ENCODE data around the gene GABRB1.

The GABRB1 gene

DNA sequence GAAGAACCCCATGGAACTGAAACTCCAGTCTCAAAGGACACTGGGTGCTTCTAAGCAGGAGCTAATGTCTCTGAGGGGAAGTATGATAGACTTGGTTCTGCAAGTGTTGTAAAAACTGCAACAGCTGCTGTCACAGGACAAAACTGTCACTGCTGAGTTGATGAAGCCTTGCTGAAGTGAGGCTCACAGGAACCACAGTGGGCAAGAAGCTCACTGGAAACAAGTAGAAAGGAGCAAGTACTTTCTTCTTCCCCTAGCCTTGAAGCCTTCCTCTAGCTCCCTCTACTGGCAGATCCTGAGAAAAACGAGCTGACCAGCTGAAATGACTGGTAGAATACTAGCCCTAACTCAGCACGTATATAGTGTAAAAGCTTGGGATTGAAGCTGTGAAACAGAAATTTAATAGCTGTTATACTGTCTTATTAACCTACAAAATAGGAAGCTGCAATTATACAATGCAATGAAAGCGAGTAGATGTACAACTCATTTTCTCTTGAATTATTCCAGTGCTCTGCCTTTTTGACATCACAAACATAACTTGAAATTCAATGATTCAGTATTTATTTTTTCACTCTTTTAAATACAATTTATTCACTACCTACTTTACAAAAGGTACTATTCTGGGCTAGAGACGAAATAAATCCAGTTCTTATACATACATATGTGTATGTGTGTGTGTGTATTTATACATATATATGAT is 91.4 kb downstream of the GABRB1 start:
- DNase-seq = no peak

DNA sequence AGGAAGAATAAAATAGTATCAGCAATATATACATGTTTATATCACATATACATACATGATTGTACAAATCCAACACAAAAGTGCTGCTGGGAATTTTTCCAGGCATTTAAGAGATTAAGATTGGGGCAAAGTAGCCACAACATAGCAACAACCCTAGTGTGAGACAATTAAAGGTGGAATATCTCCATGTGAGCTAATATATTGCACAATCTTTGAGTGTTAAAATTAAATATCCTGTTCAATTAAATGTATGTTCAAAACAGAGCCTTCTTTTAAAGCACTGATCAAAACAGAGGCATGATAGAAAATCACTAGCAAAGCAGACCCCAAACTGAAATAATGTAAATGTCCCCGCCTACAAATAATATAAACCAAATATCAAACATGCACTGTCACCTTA is 97.6 kb downstream of the GABRB1 start:
- DNase-seq = no peak

DNA sequence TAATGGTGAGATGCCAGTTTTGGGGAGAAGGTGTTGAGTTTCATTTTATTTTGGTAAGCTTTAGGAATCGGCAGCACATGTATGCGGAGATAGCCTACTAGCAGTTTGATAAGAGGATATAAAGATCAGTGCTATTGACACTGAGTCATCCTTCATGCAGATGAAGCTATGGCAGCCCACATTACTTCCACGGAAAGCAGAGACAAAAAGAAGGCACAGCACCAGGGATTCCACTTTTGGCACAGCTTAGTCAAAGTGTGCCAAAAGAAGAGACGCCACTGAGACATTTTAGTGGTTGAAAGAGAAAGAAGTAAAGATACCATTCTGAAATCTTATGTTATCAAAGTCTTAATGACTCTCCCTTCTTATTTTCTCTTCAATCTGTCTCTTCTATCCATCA is 103.8 kb downstream of the GABRB1 start:
- DNase-seq = no peak

DNA sequence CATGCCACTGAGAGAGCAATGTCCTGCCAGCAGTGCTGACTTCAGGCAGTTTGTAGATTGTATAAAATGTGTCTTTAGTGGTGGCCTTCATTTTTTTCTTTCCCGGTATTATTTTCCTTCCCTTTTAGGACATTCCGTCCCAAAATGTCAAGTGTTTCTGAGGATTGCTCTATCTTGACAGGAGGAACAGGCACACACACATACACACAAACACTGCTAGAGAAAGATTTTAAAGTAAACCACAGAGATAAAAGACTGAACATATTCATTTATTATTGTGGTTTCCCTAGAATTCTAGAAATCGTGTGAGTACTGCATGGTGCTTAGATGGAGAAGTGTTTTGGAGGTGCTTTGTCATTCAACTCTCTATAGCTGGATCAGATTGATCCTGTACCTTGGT is 111.9 kb downstream of the GABRB1 start:
- no peak for DNase-seq

DNA sequence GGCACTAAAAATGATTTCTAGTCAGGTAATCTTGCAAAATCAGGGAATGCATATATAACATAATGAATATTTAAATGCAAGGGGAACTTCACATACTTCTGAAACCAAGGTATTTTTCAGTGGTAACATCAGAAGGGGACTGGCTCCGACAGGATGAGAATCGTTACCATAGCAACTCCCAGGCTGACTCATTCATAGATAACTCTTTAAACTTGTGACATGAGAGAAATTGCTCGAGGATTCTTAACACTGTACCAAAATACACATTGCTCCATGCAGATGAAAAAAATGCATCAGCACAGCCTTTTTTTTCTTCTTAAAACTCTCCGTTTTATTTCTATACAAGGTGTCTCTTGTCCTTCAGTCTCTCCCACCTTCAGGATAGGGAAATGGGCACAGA is 114.3 kb downstream of the GABRB1 start:
- DNase-seq = no peak

DNA sequence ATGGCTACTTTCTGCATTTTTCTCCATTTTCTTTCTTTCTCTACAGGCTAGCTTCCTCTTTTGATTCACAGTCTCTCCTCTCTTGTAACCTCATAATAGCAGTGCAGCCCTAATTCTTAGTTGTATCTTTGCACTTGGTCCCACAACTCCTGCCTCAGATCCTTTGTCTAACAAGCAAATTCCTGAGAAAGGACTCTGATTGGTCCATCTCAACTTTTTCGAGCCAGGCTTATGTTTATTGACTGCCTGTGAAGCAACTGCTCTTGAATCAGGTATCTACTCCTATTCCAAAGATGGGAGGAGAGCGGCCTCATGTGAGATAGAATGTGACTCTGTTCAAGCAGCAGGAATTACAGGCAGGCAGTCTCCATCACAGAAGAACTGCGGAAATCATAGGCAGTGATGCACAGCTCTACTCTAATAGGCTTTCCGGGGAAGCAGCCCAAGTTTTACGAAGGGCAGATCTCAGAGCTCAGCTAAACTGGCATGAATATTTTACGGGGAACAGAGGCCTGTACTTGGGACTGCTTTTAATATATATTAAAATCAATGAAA is 123.5 kb downstream of the GABRB1 start:
- DNase-seq = no peak

DNA sequence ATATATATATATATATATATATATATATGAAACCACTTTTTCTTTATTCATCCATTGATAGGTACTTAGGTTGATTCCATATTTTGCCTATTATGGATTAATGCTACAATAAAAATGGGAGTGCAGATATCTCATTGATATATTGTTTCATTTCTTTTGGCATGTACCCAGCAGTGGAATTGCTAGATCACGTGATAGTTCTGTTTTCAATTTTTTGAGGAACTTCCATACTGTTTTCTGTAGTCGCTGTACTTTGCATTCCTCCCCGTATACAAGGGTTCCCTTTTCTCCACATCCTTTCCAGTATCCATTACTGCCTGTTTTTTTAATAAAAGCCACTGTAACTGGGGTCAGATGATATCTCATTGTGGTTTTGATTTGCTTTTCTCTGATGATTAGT is 124.6 kb downstream of the GABRB1 start:
- DNase-seq = no peak

DNA sequence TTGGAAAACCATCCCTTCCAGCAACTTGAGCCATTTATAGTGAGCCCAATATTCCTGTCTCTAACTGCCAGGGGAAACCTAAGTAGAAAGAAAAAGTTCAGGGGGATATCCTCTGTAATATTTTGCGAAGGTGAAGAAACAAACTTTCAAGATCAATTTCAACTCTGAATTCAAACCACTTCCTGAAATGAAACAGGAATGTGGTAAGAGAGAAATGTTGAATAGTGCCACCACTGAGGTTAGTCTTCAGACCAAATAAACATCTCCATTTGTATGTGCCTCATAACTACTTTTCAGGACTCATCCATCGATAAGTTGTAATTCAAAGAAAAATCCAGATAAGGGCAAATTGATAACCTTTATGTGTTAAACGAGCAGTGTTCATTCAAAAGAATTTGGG is 128.7 kb downstream of the GABRB1 start:
- DNase-seq = no peak

DNA sequence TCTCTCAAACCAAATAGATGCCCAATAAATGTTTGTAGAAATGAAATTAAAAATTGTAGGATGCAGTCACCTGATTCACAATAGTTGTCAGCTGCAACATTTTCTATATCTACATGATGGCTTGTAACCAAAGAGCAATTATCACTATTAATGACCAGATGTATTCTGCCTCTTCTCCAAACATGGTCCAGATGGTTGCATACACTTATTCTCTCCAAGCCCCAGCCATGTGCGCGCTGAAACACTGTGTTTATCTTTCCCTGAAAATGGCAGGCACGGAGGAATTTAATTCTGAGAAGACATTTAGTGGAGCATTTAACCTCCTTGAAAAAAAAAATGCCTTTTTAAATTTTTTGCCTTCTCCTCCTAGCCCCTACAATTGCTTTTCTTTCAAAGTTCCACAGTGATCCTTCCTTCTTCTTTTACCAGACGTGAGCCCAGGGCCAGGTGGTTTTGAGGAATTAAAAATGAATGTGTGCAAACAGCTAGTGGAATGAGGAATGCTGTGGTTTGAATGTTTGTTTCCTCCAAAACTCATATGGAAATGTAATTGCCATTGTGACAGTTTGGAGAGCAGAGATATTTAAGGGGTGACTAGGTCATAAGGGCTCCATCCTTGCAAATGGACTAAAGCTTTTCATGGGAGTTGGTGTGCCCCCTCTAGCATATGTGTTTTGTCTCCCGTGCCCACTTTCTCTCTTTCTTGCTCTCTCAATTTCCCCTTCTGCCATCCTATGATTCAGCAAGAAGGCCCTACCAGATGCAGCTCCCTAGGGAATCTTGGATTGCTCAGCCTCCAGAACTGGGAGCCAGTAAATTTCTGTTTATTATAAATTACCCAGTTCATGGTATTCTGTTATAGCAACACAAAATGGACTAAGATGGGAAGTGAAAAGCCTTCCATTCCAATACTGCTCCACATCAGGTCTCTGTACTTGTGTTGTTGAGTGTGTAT is 136.0 kb downstream of the GABRB1 start:
- DNase-seq = no peak

DNA sequence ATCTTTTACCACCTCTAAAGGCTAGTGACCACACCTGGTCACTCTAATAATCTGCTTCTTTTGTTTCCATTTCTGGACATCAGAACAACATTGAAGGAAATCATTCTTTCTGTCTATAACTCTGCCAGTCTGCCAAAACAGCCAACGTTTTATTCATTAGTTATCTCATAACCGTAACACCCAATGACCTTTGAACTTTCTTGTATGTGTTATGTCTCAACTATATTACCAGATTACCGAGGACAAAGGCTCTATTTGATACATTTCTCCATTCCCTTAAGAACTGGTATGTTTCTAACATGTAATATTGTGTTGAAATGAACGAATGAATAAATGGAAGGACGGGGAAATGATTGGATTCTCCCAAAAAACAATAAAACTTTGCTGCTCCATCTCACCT is 152.7 kb downstream of the GABRB1 start:
- no peak for DNase-seq

DNA sequence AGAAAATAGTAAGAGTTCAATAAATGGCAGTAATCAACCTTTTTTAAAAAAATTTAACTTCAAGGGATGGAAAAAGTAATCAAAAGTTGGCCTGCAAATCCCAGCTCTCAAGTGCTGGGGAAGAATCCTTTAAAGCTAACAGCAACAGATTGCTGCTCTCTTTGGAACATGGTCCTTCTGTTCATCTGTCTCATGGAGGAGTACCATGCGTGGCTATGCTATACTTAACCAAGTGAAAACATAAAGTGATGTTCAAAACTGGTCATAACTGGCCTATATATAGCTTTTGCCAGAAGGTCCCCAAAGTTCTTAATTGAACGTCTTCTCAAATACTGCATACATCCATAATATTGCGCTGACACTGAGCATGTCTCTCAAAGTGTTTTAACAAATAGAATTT is 154.4 kb downstream of the GABRB1 start:
- no peak for DNase-seq

DNA sequence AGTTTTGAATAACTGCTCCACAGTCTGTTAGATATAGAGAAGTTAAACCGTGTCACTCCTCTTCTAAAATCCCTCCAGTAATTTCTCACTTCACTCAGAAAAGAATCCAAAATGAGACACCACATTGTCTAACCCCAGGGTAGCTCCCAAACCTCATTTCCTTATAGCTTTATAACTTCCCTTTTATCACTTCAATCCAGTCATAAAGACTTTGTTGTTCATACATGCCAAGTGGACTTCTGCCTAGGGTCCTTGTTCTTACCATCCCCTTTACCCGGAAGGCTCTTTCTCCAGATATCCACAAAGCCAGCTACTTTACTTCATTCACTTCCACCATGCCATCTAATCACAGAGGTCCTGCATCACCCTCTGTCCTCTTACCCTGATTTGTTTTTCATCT is 156.2 kb downstream of the GABRB1 start:
- no peak for DNase-seq

DNA sequence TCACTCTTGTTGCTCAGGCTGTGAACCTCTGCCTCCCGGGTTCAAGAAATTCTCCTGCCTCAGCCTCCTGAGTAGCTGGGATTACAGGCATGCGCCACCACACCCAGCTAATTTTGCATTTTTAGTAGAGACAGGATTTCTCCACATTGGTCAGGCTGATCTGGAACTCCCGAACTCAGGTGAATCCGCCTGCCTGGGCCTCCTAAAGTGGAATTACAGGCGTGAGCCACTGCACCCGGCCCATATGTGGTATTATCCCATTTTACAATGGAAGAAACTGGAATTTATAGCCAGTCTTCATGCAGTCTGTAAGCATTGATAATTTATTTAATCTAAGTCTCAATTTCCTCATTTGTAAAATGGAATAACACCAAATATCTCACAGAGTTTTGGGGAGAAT is 161.8 kb downstream of the GABRB1 start:
- DNase-seq = no peak

DNA sequence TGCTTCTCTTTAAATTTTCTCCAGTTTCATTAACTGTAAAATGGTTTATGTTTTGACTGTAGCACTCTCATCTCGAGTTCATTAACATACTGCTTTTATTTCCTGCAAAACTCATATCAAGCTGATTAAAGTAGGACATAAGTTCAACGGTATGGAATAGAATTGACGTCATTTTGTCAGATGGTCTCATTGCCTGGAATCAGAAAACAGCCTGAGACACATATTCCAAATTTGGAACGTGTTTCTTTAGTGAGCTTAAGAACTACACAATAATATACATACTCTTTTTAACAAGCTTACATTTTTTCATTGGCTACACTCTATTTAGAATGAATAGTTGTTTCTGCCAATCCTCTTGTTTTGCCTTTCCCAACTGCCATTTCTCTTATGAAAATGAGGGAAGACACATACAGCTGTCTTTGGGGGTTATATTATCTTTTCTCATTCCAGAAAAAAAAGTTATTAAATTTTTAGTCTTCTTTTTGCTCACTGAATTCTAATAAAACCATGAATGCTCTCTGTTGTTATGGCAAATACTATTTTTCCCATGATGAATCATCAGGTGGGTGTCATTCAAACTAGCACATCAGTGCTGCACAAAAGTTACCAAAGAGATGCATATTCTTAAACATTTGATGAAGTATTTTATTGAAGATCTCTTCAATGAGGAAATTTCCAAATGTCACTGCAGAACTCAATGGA is 162.8 kb downstream of the GABRB1 start:
- no peak for DNase-seq

DNA sequence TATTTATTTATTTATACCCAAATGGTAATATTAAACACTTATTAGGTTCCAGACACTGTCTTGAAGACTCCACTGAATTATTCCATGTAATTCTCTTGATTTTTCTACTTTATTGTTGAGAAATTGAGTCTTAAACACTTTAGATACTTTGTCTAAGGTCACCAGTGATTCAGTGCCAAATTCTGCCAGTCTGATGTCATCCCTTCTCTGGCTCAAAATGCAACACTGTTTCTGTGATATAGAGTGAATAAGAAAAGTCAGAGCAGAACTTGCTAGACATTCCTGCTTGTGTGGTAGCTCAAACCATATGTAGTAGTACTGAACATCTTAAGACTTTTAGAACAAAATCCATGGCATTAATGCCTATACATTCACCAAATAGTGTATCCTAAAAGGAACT is 164.3 kb downstream of the GABRB1 start:
- DNase-seq = no peak

DNA sequence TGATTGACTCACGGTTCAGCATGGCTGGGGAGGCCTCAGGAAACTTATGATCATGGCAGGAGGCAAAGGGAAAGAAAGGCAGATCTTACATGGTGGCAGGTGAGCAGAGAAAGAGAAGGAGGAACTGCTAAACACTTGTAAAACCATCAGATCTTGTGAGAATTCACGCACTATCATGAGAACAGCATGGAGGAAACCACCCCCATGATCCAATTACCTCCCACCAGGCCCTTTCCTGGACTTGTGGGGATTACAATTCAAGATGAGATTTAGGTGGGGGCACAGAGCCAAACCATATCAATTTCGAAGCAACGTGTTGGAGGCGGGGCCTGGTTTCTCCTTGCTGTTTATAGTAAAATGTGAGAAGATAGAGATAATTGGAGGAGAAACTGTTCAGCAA is 167.4 kb downstream of the GABRB1 start:
- no peak for DNase-seq

DNA sequence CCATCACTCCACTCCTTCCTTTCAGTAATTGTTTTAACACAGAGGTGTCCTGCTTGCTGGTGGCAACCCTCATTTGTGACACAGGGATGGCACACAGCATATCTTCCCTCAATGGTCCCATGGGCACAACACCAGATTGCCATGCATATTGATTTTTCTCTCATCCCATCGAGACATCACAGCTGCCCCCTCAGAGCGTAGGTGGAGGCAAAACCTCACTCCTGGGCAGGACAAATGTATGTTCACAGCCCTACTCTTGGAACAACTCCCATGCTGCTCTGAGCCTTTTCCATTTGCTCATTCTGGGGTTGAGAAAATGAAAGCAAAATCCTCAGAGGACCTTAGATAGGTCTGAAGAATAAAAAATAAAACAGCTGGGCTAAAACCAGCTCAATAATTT is 172.2 kb downstream of the GABRB1 start:
- no peak for DNase-seq

DNA sequence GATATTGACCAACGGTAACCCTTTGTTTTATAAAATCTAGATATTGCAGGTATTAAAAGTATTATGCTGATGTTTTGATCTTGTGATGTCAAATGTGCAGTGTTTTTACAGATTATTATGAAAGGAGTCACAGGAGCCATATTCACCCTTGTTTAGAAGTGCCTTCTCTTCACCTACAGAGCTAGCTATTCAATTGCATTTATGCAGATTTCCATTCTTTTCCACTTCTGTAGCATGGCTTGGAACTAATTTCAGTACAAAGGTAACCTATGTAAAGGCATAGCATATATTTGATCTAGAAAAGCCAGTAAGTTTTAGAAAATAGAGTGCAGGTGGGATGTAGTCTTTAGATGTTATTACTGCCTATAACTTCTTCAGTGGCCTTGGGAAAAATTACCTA is 176.2 kb downstream of the GABRB1 start:
- DNase-seq = no peak

DNA sequence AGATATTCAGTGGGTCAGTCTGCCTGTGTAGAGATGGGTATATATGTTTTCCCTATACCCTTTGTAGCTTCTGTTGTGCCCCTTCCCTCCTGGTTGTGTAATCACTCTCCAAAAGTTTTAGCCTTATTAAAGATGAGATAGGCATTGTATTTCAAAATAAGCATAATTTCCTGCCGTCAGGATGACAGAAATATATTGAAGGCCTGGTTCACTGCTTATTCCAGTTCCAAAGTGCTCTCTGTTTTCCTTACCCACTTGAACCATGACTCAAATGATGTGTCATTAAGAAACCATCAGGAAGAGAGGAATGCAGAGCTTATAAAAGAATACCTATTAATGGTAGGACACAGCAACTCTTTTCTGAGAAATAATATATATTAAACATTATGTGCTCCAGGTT is 178.5 kb downstream of the GABRB1 start:
- DNase-seq = no peak

DNA sequence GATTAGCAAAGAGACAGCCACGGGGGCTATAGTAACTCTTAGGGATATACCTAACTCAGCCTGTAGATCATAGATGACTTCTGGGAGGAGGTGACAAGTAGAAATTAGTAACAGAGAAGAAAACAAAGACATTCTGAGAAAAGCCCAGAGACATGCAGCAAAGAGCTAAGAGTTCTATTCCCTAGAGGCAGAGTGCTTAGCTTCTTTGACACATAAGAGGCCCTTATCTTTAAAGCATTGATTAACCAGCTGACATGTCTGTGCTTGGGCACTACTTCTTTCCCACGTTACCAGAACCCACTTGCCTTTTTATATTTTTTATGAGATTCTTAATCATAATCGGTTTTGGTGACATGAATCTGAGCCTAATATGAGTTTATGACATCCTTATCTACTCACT is 179.5 kb downstream of the GABRB1 start:
- DNase-seq = no peak

DNA sequence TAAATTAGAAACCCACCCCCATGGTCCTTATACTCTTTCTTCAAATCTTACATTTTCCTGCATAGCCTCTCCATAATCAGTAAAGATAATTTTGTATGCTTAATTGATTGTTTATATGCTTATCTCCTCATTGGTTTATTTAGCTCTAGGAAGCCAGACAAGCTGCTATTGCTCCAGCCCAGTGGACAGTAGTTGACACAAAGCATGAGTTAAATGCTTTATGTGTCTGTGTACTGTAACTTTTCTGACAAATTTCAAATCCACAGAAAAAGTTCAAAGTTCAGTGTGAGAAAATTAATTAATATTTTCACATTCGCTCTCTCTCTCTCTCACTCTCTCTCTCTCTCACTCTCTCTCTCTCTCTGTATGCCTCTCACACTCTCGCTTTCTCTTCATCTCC is 181.7 kb downstream of the GABRB1 start:
- DNase-seq = no peak

DNA sequence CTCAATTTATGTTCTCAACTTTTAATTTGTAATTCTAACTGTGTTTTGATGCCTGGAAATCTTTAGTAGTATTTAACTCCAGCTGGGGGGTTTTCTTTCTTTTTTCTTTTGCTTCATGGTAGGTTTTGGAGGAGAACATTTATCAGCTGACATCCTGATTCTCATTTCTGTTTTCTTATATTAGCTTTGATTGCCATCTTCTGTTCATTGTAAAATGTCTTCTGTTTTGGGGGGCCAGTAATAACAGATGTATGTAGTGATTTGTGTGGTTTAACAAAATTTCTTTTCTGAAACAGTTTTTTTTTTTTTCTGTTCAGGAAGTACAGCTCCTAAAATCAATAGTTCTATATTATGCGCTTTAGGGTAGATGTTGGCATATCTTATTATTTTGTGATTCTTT is 182.2 kb downstream of the GABRB1 start:
- DNase-seq = no peak

DNA sequence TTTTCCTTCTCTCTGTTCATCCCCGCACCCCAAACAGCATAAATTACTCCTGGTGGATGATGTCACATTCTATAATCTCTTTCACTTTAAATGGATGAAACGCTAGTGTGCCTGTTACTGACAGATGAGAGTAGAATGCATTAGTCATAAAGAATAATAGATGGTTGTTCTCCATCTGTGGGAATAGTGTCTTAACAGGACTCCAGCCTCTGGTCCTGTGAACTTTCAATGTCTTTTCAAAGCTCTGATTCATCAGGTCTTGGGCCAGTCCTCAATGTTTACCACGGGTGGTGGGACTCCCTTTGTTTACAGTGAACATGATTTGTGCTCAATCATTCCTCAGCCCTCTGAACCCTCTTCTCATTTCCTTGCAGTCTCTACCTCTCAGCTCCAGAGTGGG is 182.6 kb downstream of the GABRB1 start:
- no peak for DNase-seq

DNA sequence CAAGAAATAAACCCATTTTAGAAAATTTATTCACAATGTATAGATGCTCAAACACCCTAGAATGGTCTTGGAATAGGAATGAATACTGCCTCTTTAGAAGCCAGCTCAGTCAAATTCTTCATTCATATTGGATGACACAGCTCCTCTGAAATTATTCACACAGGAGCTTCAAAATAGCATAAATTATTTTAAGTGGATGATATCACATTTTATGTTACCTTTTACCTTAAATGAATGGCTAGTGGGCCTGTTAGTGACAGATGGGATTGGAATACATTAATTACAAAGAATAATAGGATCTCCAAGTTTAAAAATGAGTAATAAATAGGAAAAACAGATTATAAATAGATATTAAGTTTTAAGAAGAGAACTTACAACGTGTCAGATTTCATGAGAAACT is 184.4 kb downstream of the GABRB1 start:
- DNase-seq = no peak
